HCT116 (cell line): Measurements from ENCODE around the gene C7orf33.

Experiments
- EZH2phosphoT487 ChIP-seq: fragments of 200-600 bp; IDR thresholded peaks from 2 replicates; pipeline ENCODE4 v1.6.1; 2018; ENCODE audit warnings: antibody characterized with exemption, borderline replicate concordance
- POLR2A ChIP-seq: IDR thresholded peaks from 2 replicates; pipeline ENCODE4 v1.7.0; 2011; ENCODE audit warnings: borderline replicate concordance; ENCODE audit not compliant: insufficient read depth, insufficient read length; ENCODE audit errors: extremely low read depth
- ZNF274 ChIP-seq: fragments of 200-500 bp; sonication (Bioruptor generic); IDR thresholded peaks from 2 replicates; pipeline ENCODE4 v1.6.1; 2014; ENCODE audit warnings: mild to moderate bottlenecking, low read depth, low read length, inconsistent platforms
- TF ChIP-seq, protein P1 (sequence below), 3 experiments: fragments of 200-600 bp in 1 of 3; sonication (generic) in 1 of 3; IDR thresholded peaks in 2 of 3; conservative IDR thresholded peaks in 1 of 3; 2 replicates each; pipeline ENCODE4 v1.5.1; 2012 to 2017; ENCODE audit warnings: low read depth in 2 of 3, low read length in 2 of 3, antibody characterized with exemption in 1 of 3, borderline replicate concordance in 1 of 3, control low read depth in 1 of 3, mild to moderate bottlenecking in 1 of 3, mixed read lengths in 1 of 3, mixed run types in 1 of 3, moderate library complexity in 1 of 3; ENCODE audit not compliant: insufficient read depth in 1 of 3

- TF ChIP-seq POLR2A: no peak
- TF ChIP-seq, protein P1, sequence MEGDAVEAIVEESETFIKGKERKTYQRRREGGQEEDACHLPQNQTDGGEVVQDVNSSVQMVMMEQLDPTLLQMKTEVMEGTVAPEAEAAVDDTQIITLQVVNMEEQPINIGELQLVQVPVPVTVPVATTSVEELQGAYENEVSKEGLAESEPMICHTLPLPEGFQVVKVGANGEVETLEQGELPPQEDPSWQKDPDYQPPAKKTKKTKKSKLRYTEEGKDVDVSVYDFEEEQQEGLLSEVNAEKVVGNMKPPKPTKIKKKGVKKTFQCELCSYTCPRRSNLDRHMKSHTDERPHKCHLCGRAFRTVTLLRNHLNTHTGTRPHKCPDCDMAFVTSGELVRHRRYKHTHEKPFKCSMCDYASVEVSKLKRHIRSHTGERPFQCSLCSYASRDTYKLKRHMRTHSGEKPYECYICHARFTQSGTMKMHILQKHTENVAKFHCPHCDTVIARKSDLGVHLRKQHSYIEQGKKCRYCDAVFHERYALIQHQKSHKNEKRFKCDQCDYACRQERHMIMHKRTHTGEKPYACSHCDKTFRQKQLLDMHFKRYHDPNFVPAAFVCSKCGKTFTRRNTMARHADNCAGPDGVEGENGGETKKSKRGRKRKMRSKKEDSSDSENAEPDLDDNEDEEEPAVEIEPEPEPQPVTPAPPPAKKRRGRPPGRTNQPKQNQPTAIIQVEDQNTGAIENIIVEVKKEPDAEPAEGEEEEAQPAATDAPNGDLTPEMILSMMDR (IDR thresholded peaks at IDR 0.05 in 2 of 3, conservative IDR thresholded peaks at IDR 0.05 in 1 of 3; ENCODE audit: borderline replicate concordance in 1 of 3, insufficient read depth in 1 of 3, low read depth in 2 of 3, low read length in 2 of 3): no peak
- TF ChIP-seq ZNF274: no peak
- TF ChIP-seq EZH2phosphoT487: no peak
Measured at GRCh38 chr7:148545932-148546331, 44.6 kb upstream of the C7orf33 start.
